CD4-positive, alpha-beta memory T cell (primary cell): ENCODE measurements around the gene DRGX. TPM values are rescaled to one million over a fixed set of nuclear protein-coding genes. Genes with fewer than 3 reads are reported as not detected.

Experiments
- CTCF ChIA-PET: fragments of 350-600 bp; sonication (Branson Sonifier 250); formaldehyde crosslinking; loops from one replicate; lab custom pipeline; 2021; ENCODE audit warnings: inconsistent platforms; ENCODE audit not compliant: partially characterized antibody; lab: Charles Lee
- POLR2A ChIA-PET: fragments of 350-600 bp; sonication (Branson Sonifier 250); formaldehyde crosslinking; loops from one replicate; lab custom pipeline; 2021; ENCODE audit not compliant: partially characterized antibody; lab: Charles Lee
- DNase-seq, 5 donors: peaks; one replicate each; pipeline versions ENCODE4 v3.0.0 to v3.0.0-alpha.2; 2020 to 2022; ENCODE audit warnings: mixed read lengths in 1 of 5
- H3K27ac ChIP-seq: one replicate; pipeline ENCODE4 v1.7.0; 2013; ENCODE audit warnings: low read depth, low read length
- H3K27me3 ChIP-seq: 2 replicates; pipeline ENCODE4 v1.7.0; 2013; ENCODE audit warnings: mild to moderate bottlenecking, low read length, moderate library complexity; ENCODE audit not compliant: insufficient read depth
- H3K36me3 ChIP-seq: 2 replicates; pipeline ENCODE4 v1.7.0; 2013; ENCODE audit warnings: mild to moderate bottlenecking, low read length, moderate library complexity; ENCODE audit not compliant: insufficient read depth
- H3K4me1 ChIP-seq: 2 replicates; pipeline ENCODE4 v1.7.0; 2013; ENCODE audit warnings: mild to moderate bottlenecking, low read length, moderate library complexity; ENCODE audit not compliant: insufficient read depth
- H3K4me3 ChIP-seq, 2 donors: one replicate each; pipeline ENCODE4 v1.7.0; 2013; ENCODE audit warnings: low read length in 2 of 2, mild to moderate bottlenecking in 1 of 2
- H3K9me3 ChIP-seq, 2 donors: one replicate each; pipeline ENCODE4 v1.7.0; 2013; ENCODE audit warnings: low read length in 2 of 2, control low read depth in 1 of 2; ENCODE audit not compliant: control insufficient read depth in 1 of 2
- H3K27ac Mint-ChIP-seq, 7 donors: one replicate each; pipeline ENCODE4 v1.8.0; 2020 to 2021; ENCODE audit warnings: mixed read lengths in 7 of 7, mild to moderate bottlenecking in 6 of 7, inconsistent platforms in 3 of 7, moderate library complexity in 3 of 7
- H3K27me3 Mint-ChIP-seq, 2 donors: one replicate each; pipeline ENCODE4 v1.8.0; 2020 to 2021; ENCODE audit warnings: mixed read lengths in 2 of 2
- H3K36me3 Mint-ChIP-seq, 2 donors: one replicate each; pipeline ENCODE4 v1.8.0; 2020 to 2021; ENCODE audit warnings: mixed read lengths in 2 of 2, inconsistent platforms in 1 of 2, mild to moderate bottlenecking in 1 of 2
- H3K4me1 Mint-ChIP-seq, 4 donors: one replicate each; pipeline ENCODE4 v1.8.0; 2020 to 2021; ENCODE audit warnings: mixed read lengths in 4 of 4, mild to moderate bottlenecking in 1 of 4
- H3K4me3 Mint-ChIP-seq, 8 donors: one replicate each; pipeline ENCODE4 v1.8.0; 2020 to 2021; ENCODE audit warnings: mixed read lengths in 8 of 8, mild to moderate bottlenecking in 7 of 8, moderate library complexity in 6 of 8, inconsistent platforms in 3 of 8
- H3K9me3 Mint-ChIP-seq, 8 donors: one replicate each; pipeline ENCODE4 v1.8.0; 2020 to 2021; ENCODE audit warnings: mixed read lengths in 8 of 8, mild to moderate bottlenecking in 5 of 8, inconsistent platforms in 3 of 8, moderate library complexity in 1 of 8
- intact Hi-C: fragments of 100-400 bp; cut with micrococcal nuclease; formaldehyde crosslinking; loops from one replicate; pipeline ENCODE4 v1.15.1; 2023
- polyA plus RNA-seq, 2 donors: library from polyadenylated mRNA; unstranded; fragments of 300-500 nt; fragmentation: Illumina TruSeq; gene quantifications; one replicate each; pipeline ENCODE4 v1.2.3, GENCODE V29; 2021
- total RNA-seq, 2 experiments: library from RNA; stranded (reverse); gene quantifications; one replicate each; pipeline ENCODE4 v1.2.3, GENCODE V29; 2021

The DRGX gene
- total and polyA plus RNA-seq, 4 experiments from 2014 or later = not detected

DNA sequence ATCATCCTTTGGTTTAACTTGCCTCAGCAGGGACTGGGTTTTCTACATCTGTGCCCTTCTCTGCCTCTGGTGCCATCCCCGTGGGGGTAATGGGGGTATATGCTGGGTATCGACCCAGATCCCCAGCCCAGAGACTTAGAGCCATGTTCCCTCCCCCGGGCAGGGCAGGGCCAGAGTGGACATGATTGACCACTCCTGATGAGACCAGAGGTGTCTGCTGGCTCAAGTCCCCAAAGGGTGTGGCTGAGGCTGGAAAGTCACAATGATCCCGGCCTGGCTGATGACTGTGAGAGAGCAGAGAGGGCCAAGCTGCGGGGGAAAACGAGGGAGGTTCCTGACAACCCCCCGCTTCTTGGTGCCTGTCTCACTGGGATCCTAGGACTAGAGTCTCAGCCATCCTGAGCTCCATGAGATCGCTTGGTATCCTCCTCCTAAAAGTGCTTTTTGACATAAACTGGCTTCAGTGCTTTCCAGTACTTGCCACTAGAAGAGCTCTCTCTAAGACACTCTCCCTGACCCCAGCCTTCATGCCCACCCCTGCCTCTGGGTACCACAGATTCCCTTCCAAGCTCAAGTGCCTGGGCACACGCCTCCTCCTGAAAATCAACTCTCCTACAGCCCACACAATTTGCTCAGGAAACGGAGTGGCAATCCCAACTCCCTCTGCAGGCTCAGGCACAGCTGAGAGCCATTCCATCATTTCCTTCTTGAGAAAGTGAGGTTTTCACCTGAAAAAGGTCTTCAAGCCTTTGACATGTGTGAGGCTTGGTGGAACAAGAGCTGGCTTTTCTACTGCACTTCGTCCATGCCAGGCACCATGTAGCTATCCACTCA lies 33.9 kb downstream of the DRGX start:
- intact Hi-C loops = no loop called here
- H3K27ac Mint-ChIP-seq = no peak overlapping the region
- Histone ChIP-seq H3K36me3 (no peaks in the 10 kb centered on the region), H3K27ac (no peak overlapping the region), H3K4me1 (no peaks in the 10 kb centered on the region), H3K9me3 (no peaks in the 10 kb centered on the region), H3K27me3 (no peaks in the 10 kb centered on the region), H3K4me3 (no peak overlapping the region)
- ChIA-PET CTCF (interaction anchor here (1.2 kb wide), 1 partner anchor 46 kb away, joined by 3 read pairs; no protein-coding TSS in a partner anchor), POLR2A (no interaction called here)
- no peak overlapping the region for H3K4me3 Mint-ChIP-seq
- no peaks in the 10 kb centered on the region for H3K4me1 Mint-ChIP-seq
- H3K36me3 Mint-ChIP-seq = no peaks in the 10 kb centered on the region
- H3K27me3 Mint-ChIP-seq = peaks cover 3 to 5% of the 10 kb centered on the region in 2 donors
- no peak for DNase-seq
- peaks cover 0 to 6% (median 0%) of the 10 kb centered on the region in 8 donors for H3K9me3 Mint-ChIP-seq

DNA sequence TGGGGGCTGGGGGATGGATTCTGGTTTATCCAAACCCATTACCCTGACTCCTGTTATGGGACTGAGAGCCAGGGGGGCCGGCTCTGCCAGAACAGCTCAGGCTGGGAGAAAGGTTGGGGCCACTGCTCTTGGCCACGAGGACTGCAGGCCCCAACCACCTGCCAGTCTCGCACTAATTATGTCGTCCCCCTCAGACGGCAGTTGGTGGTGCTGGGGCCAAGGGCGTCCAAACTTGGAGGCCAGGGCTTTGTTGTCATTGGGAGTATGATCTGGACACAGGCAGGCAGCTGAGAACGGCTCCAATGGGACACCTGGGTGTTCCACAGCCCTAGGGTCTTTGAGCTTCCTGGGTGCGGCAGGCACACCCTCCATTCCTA lies 34.7 kb downstream of the DRGX start:
- no peak for DNase-seq
- no peaks in the 10 kb centered on the region for H3K27me3 ChIP-seq
- H3K27me3 Mint-ChIP-seq = peaks cover 3 to 5% of the 10 kb centered on the region in 2 donors
- H3K4me1 ChIP-seq = no peaks in the 10 kb centered on the region
- POLR2A ChIA-PET = no interaction called here
- H3K27ac Mint-ChIP-seq = no peak overlapping the region
- H3K36me3 ChIP-seq = no peaks in the 10 kb centered on the region
- no peak overlapping the region for H3K27ac ChIP-seq
- no peak overlapping the region for H3K4me3 Mint-ChIP-seq
- H3K9me3 Mint-ChIP-seq = peaks cover 0 to 10% (median 0%) of the 10 kb centered on the region in 8 donors
- H3K4me3 ChIP-seq = no peak overlapping the region
- no peaks in the 10 kb centered on the region for H3K9me3 ChIP-seq
- H3K36me3 Mint-ChIP-seq = no peaks in the 10 kb centered on the region
- CTCF ChIA-PET = no interaction called here
- no peaks in the 10 kb centered on the region for H3K4me1 Mint-ChIP-seq
- intact Hi-C loops = no loop called here

DNA sequence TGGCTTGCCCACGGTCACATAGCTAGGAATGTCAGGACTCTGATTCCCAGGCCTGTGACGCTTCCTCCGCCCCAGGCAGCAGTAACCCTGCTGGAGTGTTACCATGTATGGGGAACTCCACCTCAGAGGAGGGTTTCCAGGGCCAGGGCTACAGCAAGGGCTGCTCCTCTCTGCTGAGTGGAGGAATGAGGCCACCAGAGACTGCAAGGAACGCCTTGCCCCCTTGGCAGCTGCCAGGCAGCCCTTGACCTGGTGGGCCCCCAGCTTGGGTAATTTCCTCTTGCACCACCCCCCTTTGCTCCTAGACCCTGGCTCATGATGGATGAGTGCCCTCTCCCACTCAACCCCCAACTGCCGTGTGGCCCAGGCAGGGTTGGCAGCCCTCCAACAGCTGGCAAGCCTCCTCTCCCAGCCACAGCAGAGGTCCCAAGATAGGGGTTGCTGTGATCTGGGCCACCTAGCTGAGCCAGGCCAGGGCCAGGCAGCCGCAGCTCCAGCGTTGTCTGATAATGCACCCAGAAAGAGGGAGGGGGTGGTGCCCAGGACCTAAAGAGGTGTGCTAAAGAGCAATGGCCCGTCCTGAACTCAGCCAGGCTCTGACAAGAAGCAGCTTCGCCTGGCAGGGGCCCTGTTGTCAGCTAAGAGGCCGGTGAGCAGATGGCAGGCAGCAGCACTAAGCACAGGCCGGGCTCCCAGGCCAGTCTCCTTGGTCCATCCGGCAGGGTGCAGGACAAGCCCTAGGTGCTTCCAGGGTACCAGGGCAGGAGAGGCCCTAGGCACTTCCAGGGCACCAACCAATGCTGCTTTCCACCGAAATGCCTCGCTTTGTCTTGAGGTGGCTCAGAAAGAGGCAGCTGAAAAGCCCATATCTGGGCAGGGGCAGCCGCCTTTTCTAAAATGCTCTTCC lies 35.4 kb downstream of the DRGX start:
- H3K4me1 Mint-ChIP-seq = no peaks in the 10 kb centered on the region
- no peak overlapping the region for H3K27ac ChIP-seq
- intact Hi-C loops = no loop called here
- H3K27ac Mint-ChIP-seq = no peak overlapping the region
- peaks cover 0 to 10% (median 0%) of the 10 kb centered on the region in 8 donors for H3K9me3 Mint-ChIP-seq
- POLR2A ChIA-PET = no interaction called here
- no peak for DNase-seq
- no peaks in the 10 kb centered on the region for H3K9me3 ChIP-seq
- no peaks in the 10 kb centered on the region for H3K36me3 ChIP-seq
- CTCF ChIA-PET = no interaction called here
- H3K4me3 ChIP-seq = no peak overlapping the region
- H3K36me3 Mint-ChIP-seq = no peaks in the 10 kb centered on the region
- H3K4me3 Mint-ChIP-seq = no peak overlapping the region
- H3K27me3 Mint-ChIP-seq = peaks cover 3 to 5% of the 10 kb centered on the region in 2 donors
- H3K4me1 ChIP-seq = no peaks in the 10 kb centered on the region
- no peaks in the 10 kb centered on the region for H3K27me3 ChIP-seq

DNA sequence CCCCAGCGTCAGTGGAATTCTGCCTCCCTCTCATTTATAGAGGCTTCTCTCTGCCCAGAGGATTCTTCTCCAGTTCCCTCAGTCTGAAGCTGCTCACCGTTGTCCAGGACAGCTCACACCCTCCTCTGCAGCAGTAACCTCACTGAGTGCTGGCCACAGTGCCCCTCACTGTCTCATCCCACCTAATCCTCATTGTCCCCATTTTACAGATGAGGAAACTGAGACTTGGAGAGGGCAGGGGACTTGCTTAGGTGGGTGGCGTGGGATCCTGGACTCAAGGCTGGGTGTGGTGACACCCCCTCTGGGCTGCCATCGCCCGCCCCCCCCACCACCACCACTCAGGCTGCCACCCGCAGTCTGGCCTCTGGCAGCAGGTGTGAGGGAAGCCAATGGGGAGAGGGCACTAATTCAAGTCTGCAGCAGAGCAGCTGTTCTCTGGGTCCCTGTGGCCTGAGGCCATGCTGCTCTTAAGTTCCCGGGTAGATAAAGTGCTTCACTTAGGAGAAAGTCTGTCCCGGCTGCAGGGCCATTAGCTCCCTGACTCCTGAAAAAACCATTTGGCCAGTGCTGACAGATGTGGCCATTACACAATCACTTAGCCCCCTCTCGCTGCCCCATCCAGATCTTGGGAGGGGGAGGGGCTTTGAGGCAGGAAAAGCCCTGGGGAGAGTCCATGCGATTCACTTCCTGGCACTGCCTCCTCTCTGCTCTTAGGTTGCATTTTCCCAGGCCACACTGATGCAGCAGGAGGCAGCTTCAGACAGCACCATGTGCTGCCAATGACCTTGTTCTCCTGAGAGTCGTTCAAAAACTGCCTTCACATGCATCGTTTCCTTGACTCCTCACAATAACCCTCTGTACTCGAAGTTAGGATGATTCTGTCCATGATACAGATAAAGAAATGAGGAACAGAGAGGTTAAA lies 36.3 kb downstream of the DRGX start:
- POLR2A ChIA-PET = no interaction called here
- H3K9me3 Mint-ChIP-seq = peaks cover 0 to 10% (median under 1%) of the 10 kb centered on the region in 8 donors
- H3K4me1 ChIP-seq = no peaks in the 10 kb centered on the region
- intact Hi-C loops = no loop called here
- no peaks in the 10 kb centered on the region for H3K27me3 ChIP-seq
- no peak for DNase-seq
- H3K4me3 ChIP-seq = no peak overlapping the region
- no peaks in the 10 kb centered on the region for H3K36me3 Mint-ChIP-seq
- no peak overlapping the region for H3K27ac ChIP-seq
- peaks cover 3 to 5% of the 10 kb centered on the region in 2 donors for H3K27me3 Mint-ChIP-seq
- CTCF ChIA-PET = no interaction called here
- no peak overlapping the region for H3K4me3 Mint-ChIP-seq
- H3K9me3 ChIP-seq = no peaks in the 10 kb centered on the region
- no peaks in the 10 kb centered on the region for H3K36me3 ChIP-seq
- no peak overlapping the region for H3K27ac Mint-ChIP-seq
- H3K4me1 Mint-ChIP-seq = no peaks in the 10 kb centered on the region

DNA sequence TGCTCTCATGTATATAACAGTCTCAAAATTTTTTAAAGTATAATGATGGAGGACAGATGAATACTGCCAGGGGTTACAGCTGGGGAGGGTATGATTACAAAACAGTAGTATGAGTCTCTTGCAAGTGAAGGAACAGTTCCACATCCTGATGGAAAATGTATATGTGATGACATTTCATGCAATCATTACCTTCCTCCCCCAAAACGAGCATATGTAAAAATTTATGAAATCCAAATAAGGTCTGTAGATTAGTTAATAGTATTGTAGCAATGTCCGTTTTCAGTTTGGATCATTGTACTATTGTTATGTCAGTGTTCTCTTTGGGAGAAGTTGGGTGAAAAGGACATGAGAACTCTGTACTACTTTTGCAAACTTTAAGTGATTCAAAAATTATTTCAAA lies 38.0 kb downstream of the DRGX start:
- Mint-ChIP-seq H3K9me3 (peaks cover 0 to 10% (median under 1%) of the 10 kb centered on the region in 8 donors), H3K4me1 (no peaks in the 10 kb centered on the region), H3K36me3 (no peaks in the 10 kb centered on the region), H3K27me3 (peaks cover under 1 to 3% of the 10 kb centered on the region in 2 donors), H3K27ac (no peak overlapping the region), H3K4me3 (no peak overlapping the region)
- no peak overlapping the region for H3K27ac ChIP-seq
- H3K4me1 ChIP-seq = no peaks in the 10 kb centered on the region
- ChIA-PET POLR2A (no interaction called here), CTCF (no interaction called here)
- no peaks in the 10 kb centered on the region for H3K36me3 ChIP-seq
- H3K9me3 ChIP-seq = no peaks in the 10 kb centered on the region
- no peak for DNase-seq
- no peaks in the 10 kb centered on the region for H3K27me3 ChIP-seq
- H3K4me3 ChIP-seq = no peak overlapping the region
- intact Hi-C loops = no loop called here

DNA sequence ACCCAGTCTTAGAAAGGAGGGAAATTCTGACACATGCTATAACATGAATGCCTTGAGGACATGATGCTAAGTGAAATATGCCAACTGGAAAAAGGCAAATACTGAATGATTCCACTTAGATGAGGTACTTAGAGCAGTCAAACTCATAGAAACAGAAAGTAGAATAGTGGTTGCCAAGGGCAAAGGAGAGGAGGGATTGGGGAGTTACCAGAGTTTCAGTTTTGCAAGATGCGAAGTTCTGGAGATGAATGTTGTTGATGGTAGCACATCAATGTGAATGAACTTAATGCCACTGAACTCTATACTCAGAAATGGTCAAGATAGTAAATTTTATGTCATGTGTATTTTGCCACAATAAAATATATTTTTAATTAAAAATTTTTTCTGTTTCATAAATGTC lies 38.9 kb downstream of the DRGX start:
- no peak overlapping the region for H3K4me3 ChIP-seq
- intact Hi-C loops = no loop called here
- Mint-ChIP-seq H3K9me3 (peaks cover 0 to 10% (median 1%) of the 10 kb centered on the region in 8 donors), H3K4me3 (no peak overlapping the region), H3K36me3 (no peaks in the 10 kb centered on the region), H3K27me3 (no peaks in the 10 kb centered on the region), H3K4me1 (no peaks in the 10 kb centered on the region), H3K27ac (no peak overlapping the region)
- H3K4me1 ChIP-seq = no peaks in the 10 kb centered on the region
- DNase-seq = no peak
- no peaks in the 10 kb centered on the region for H3K36me3 ChIP-seq
- ChIA-PET POLR2A (no interaction called here), CTCF (no interaction called here)
- no peaks in the 10 kb centered on the region for H3K9me3 ChIP-seq
- H3K27me3 ChIP-seq = no peaks in the 10 kb centered on the region
- no peak overlapping the region for H3K27ac ChIP-seq
